GM21526 (cell line): ENCODE results near the gene ZNF81.
"Not testable (repeated sequence)": the region's sequence is repeated elsewhere in the genome, so short reads cannot be mapped to it uniquely, and the experiment has no call there.

Experiments
- ATAC-seq: cut with Tn5 transposase; IDR thresholded peaks from one replicate; pipeline ENCODE4 v1.9.1; 2021; ENCODE audit warnings: moderate library complexity; ENCODE audit not compliant: unreplicated experiment, low FRiP score

ZNF81 gene

GRCh38 chrX:47843363-47843762, 6.7 kb downstream of the ZNF81 start:
- ATAC-seq, result no peak

GRCh38 chrX:47844117-47844516, 7.4 kb downstream of the ZNF81 start:
- no peak for ATAC-seq

- no peak for ATAC-seq
These were observed 9.3 kb downstream of the ZNF81 start for GRCh38 chrX:47846040-47846439.

- no peak for ATAC-seq
These were observed 13.1 kb downstream of the ZNF81 start for GRCh38 chrX:47849778-47850177.

- not testable (repeated sequence) for ATAC-seq
These were observed 13.7 kb downstream of the ZNF81 start for GRCh38 chrX:47850389-47850788.

GRCh38 chrX:47850901-47851300, 14.2 kb downstream of the ZNF81 start:
- ATAC-seq, result no peak

- ATAC-seq, result no peak
These were observed 17.8 kb downstream of the ZNF81 start for GRCh38 chrX:47854474-47854873.

GRCh38 chrX:47859686-47860085, 23.0 kb downstream of the ZNF81 start:
- no peak for ATAC-seq

GRCh38 chrX:47862680-47863079, 26.0 kb downstream of the ZNF81 start:
- no peak for ATAC-seq

- no peak for ATAC-seq
These were observed 26.5 kb downstream of the ZNF81 start for GRCh38 chrX:47863187-47863586.

- no peak for ATAC-seq
These were observed 27.6 kb downstream of the ZNF81 start for GRCh38 chrX:47864300-47864699.

- no peak for ATAC-seq
These were observed 28.1 kb downstream of the ZNF81 start for GRCh38 chrX:47864785-47865184.

- ATAC-seq, result no peak
These were observed 36.4 kb downstream of the ZNF81 start for GRCh38 chrX:47873123-47873522.

GRCh38 chrX:47877327-47877726, 40.6 kb downstream of the ZNF81 start:
- no peak for ATAC-seq

- no peak for ATAC-seq
These were observed 41.5 kb downstream of the ZNF81 start for GRCh38 chrX:47878198-47878597.

GRCh38 chrX:47879463-47879862, 42.8 kb downstream of the ZNF81 start:
- no peak for ATAC-seq

GRCh38 chrX:47880927-47881326, 44.2 kb downstream of the ZNF81 start:
- no peak for ATAC-seq

- no peak for ATAC-seq
These were observed 48.8 kb downstream of the ZNF81 start for GRCh38 chrX:47885501-47885900.

GRCh38 chrX:47898024-47898423, 61.3 kb downstream of the ZNF81 start:
- no peak for ATAC-seq

- no peak for ATAC-seq
These were observed 64.1 kb downstream of the ZNF81 start for GRCh38 chrX:47900833-47901232.

- no peak for ATAC-seq
These were observed 65.5 kb downstream of the ZNF81 start for GRCh38 chrX:47902161-47902560.

GRCh38 chrX:47915886-47916493, 79.3 kb downstream of the ZNF81 start:
- no peak for ATAC-seq

GRCh38 chrX:47918274-47918673, 81.6 kb downstream of the ZNF81 start:
- ATAC-seq, result no peak
